GM12872 (cell line): ENCODE data around the gene ARHGEF40.

Experiments used
- CTCF ChIP-seq: IDR thresholded peaks from 3 replicates; pipeline ENCODE4 v1.5.1; 2011; ENCODE audit warnings: low read depth, mild to moderate bottlenecking, low read length, moderate library complexity; ENCODE audit not compliant: insufficient read depth

The ARHGEF40 gene

DNA sequence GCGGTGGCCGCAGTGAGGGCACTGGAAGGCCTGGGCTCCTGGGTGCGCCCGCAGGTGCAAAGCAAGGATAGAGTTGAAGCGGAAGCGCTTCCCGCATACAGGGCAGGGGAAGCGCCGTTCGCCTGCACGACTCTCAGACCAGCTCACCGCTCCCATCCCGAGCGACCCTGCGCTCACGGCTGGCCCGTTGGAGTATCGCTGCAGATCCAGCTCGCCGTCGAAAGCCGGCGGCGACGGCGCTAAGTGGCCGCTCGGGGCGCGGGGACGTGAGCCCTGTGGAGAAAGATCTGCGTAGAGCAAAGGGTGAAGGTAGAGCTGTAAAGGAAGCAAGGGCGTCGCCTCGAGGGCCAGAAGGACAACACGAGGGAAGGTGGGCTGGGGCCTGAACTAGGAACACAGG lies 22.9 kb downstream of the ARHGEF40 start:
- TF ChIP-seq CTCF = no peak

DNA sequence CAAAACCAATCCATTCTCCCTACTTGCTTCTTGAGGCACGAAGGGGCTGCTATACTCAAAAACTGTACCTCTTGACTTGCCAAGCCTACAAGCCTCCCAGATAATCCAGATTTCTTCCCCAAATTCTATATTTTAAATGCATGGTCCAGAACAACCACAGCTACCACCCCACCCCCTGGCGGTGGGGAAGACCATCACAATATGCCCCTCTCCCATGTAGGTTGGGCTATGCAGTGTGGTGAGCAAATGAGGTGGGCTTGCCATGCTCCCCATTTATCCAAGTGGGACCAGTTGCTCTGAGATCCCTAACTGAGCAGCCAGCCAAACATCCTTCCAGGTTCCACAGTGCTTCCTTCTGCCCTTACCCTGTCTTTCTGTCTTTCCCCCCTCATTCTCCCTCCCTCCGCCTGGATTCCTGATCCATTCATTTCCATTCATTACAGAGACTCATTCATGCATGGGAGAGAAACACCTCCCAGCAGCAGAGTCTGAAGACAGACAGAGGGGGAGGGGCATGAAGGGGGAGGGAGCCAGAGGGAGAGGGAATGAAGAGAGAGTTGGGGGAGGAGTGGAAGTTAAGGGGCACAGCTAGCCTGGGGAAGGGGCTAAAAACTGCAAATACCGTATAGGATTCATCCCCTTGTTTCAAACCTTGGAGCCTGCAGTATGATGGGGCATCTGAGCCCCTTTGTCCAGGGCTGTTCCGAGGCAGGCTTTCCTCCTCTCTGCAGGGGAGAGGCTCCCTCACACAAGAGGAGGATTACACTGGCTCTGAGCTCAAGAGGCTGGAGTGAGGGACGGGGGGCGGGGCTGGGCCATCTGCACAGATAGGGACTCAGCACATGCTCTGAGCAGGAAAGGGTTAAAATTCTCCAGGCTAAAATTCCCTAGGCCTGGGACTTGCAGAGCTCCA lies 23.9 kb downstream of the ARHGEF40 start:
- TF ChIP-seq CTCF = 0 out of 3 replicates have a peak, but pooled peaks have one; percentile 7

DNA sequence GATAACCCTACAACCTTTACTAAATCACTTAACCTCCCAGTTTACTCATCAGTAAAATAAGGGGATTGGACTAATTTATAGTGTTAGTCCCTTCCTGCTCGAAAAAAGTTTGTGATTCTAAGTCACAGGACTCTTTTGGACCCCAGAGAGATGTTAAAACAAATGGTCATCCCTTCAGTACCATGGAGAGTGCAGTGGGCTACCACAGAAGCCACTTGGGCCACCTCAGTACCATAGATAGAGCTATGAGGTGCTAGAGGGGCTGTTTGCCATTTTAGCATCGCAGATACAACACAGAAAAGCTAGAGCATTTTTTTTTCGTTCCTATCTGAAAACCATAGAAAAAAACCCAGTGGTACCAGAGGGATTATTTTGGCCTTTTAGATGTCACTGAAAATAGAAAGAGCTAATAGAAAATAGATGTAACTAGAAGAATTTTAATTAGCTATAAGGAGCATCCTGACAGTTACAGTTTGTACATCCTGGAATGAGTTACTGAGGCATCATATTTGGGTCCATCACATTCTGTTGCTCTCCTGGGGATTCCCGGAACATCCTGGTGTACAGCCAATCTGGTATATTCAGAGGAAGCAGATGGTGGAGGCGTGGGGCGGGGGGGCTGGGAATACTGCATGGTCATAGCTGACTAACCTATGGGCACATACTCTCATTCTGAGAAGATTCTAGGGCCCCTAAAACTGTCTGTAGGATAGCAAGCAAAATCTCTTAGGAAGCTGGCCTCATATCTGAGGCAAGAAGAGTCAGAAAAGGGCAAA lies 25.5 kb downstream of the ARHGEF40 start:
- TF ChIP-seq CTCF = no peak

DNA sequence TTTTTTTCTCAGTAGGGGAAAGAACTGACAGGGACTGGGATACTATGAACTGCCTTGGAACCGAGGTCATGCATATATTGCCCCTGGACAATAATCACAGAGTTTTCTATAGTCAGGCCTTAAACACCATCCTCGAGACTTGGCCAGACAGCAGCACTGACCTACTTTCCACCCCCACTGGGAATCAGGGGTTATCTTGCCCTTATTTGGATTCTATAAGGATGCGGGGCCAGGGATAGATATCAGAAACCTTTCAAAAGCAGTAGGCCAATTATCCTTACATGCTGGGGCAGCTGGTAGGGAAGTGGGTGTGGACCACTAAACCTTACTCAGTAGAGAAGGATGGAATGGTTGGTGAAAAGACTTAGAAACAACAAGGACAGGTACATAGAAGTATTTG lies 26.3 kb downstream of the ARHGEF40 start:
- no peak for TF ChIP-seq CTCF

DNA sequence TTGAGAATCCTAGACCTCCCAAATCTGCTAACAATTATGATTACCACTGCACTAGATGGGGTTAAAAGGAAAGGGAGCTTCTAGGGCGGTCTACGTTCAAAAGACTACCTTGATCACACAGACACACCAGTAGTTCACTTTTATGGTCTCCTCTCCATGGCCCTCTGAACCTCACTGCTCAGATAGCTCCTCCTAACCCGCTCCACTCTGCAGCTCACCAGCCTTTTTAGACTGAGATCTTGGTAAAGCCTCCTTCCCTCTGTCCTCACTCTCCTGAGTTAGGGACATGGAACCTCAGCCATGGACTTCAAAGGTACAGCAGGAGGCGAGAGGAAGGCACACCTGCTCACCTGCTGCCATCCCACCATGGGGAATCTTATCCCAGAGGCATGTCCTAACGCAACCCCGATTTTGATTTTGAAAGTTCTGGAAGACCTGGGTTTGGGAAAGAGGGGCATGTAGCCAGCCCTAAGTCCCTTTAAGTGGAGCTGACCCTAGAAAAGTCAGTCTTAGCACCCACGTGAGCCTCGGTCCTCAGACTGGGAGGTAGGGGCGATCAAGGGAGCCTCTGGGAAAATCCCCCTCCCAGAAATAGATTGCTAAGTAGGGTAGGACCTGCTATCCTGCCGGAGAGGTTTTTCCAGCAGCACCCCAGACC lies 27.0 kb downstream of the ARHGEF40 start:
- TF ChIP-seq CTCF = no peak

GRCh38 chr14:21097636-21098075 lies 27.6 kb downstream of the ARHGEF40 start:
- no peak for TF ChIP-seq CTCF

DNA sequence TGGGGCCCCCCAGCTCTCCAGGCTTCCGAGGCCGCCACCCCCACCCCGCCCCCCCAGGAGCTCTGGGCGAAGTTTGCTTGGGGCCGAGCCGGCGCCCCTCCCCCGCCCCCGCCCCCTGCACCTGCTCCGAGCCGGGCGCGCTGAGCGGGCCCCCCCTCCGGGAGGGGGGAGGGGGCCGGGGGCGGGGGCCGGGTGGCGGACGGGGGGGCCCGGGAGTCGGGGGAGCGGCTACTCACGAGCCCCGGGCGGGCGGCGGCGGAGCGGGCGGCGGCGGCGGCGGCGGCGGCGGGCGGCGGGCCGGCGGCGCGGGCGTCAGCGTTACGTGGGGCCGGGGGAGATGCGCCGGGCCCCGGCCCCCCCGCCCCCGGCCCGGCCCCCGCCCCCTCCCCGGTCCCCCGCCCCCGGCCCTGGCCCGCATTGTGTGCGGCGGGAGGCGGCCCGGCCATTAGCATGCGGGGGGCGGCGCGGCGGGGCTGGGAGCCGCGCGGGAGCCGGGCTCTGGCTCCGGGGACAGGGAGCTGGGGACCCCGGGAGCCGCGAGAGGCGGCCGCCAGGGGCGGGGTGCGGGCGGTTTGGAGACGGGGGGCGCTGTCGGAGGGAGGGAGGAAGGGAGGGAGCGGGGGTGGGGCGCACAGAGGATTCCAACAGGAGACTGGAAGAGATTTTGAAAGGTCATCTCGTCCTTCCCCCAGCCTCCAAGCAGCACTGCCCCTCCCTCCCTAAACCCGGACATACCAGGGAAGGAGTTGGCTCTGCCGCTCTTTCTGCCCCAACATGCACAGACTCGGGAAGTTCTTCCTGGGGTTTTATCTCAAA lies 28.2 kb downstream of the ARHGEF40 start, which contains the start of gene ZNF219:
ZNF219 (minus strand) TSS at position 580 of the 816 bp plus-strand sequence. CDS start 5,064 bp downstream, outside the sequence.
- 0 out of 3 replicates have a peak, but pooled peaks have one; percentile 12 for TF ChIP-seq CTCF
